ENCODE measurements around the gene INSIG2. TPM values are rescaled to one million over a fixed set of nuclear protein-coding genes. Genes with fewer than 3 reads are reported as not detected.

INSIG2 gene
- total and polyA plus RNA-seq, 2 of the 4 experiments (the other 2 are of a cell fraction): 9.1 to 11.7 TPM

DNA sequence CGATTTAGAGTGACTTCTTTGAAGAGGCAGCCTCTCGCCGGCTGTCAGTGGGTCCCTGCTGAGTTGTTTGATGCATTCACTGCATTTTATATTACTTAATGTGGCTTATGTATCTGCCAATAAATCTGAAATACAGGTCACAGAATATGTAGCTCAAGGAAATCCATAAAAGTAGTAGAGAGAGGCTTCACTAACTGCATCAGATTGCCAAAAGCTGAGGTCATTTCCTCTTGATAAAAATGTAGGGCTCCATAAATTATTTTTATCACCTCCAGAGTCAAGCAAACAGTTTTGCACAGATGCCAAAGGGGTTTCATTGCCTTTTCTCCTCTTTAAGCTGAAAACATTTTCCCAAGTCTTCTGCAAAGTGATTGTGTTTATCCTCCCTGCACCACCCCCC, 37.9 kb upstream of the INSIG2 start:
- ChIA-PET CTCF (interaction anchor here (0.9 to 1.6 kb wide), 2 partner anchors 9 to 172 kb away, joined by 3 to 4 read pairs; no protein-coding TSS in a partner anchor), POLR2A (ENCODE audit: unreplicated experiment) (no interaction called here)
- H3K4ac ChIP-seq (ENCODE audit: low read depth, low read length): no peak overlapping the region
- in situ Hi-C loops (cut with MboI; ENCODE audit: low sequenced_read_pairs) (no loop called here), intact Hi-C loops (cut with micrococcal nuclease) (no loop called here), dilution Hi-C loops (cut with HindIII; ENCODE audit: low sequenced_read_pairs, unreplicated experiment) (no loop called here)
- H3K27ac ChIP-seq (ENCODE audit: insufficient read depth, low read length): no peak overlapping the region
- H2AK9ac ChIP-seq (replicated peaks; ENCODE audit: low read depth, low read length, poor library complexity): no peak overlapping the region
- no peak overlapping the region for H2AFZ ChIP-seq (replicated peaks; ENCODE audit: low read length, poor library complexity)
- H3K9ac ChIP-seq (ENCODE audit: low read depth, low read length): no peak overlapping the region
- H3K9me1 ChIP-seq (ENCODE audit: insufficient read depth, low read length): no peaks in the 10 kb centered on the region
- no peaks in the 10 kb centered on the region for H4K20me1 ChIP-seq (ENCODE audit: insufficient read depth, low read length)
- no peak overlapping the region for H4K8ac ChIP-seq (ENCODE audit: low read depth in 2 of 2, low read length in 2 of 2)
- no peak overlapping the region for H4K91ac ChIP-seq (ENCODE audit: insufficient read depth, low read depth, low read length)
- ATAC-seq (ENCODE audit: low read depth) (no peak), DNase-seq (no peak)
- H3K23ac ChIP-seq (ENCODE audit: low read depth, low read length): no peak overlapping the region
- BruUV-seq (replicated peaks): no TSS peak
- H2BK5ac ChIP-seq (ENCODE audit: low read depth, low read length, poor library complexity, severe bottlenecking): no peak overlapping the region
- no peak overlapping the region for H3K14ac ChIP-seq (replicated peaks; ENCODE audit: low read depth, low read length)
- no peak overlapping the region for H3K4me2 ChIP-seq (ENCODE audit: low read depth, low read length)
- peaks cover 18% of the 10 kb centered on the region for H3K27me3 ChIP-seq (ENCODE audit: control insufficient read depth, insufficient read depth, low read length)
- H3K9me3 ChIP-seq (ENCODE audit: control insufficient read depth, insufficient read depth, low read length): no peaks in the 10 kb centered on the region
- H3K36me3 ChIP-seq (ENCODE audit: control insufficient read depth, insufficient read depth, low read length): no peaks in the 10 kb centered on the region
- no peak overlapping the region for H2BK20ac ChIP-seq (ENCODE audit: low read depth, low read length)
- no peak overlapping the region for H3K4me3 ChIP-seq (ENCODE audit: insufficient read depth, low read depth, low read length)
- H2BK15ac ChIP-seq (ENCODE audit: low read depth, low read length): no peak overlapping the region
- H4K5ac ChIP-seq (ENCODE audit: low read depth, low read length): no peak overlapping the region
- no peaks in the 10 kb centered on the region for H3K79me1 ChIP-seq (ENCODE audit: low read depth in 1 of 2, low read length in 2 of 2)
- no peaks in the 10 kb centered on the region for H3K4me1 ChIP-seq (ENCODE audit: control insufficient read depth, insufficient read depth, low read length)
- H2AK5ac ChIP-seq (ENCODE audit: low read depth, low read length): no peak overlapping the region
- no CpG with 5 or more reads among the region's 3 CpGs for WGBS, 2 experiments (ENCODE audit: extremely low coverage in 2 of 2, insufficient read length in 1 of 2)
- no peak overlapping the region for H2BK120ac ChIP-seq (ENCODE audit: low read depth, low read length)
- no peak overlapping the region for H3K18ac ChIP-seq (ENCODE audit: low read depth, low read length)
- H3K56ac ChIP-seq (ENCODE audit: extremely low read depth, insufficient read depth, low read length): no peak overlapping the region
- TF ChIP-seq FOS (IDR thresholded peaks at IDR 0.05; ENCODE audit: low read depth, low read length): no peak
- no peak for TF ChIP-seq SMC3 (IDR thresholded peaks at IDR 0.05; ENCODE audit: low read depth, low read length)
- no peak for TF ChIP-seq MAFK (IDR thresholded peaks at IDR 0.05; ENCODE audit: low read depth, low read length)
